HG03565 (cell line): ENCODE measurements around the gene MYB.
"Not testable (repeated sequence)": the region's sequence is repeated elsewhere in the genome, so short reads cannot be mapped to it uniquely, and the experiment has no call there.

Source experiments
- ATAC-seq: cut with Tn5 transposase; IDR thresholded peaks from one replicate; pipeline ENCODE4 v1.9.1; 2021; ENCODE audit warnings: mild to moderate bottlenecking, moderate library complexity; ENCODE audit not compliant: unreplicated experiment

MYB gene

GRCh38 chr6:135246412-135247012 lies 65.4 kb downstream of the MYB start:
- ATAC-seq = not testable (repeated sequence)

- no peak for ATAC-seq
These were observed 69.1 kb downstream of the MYB start for GRCh38 chr6:135250234-135250633.

- no peak for ATAC-seq
These were observed 69.8 kb downstream of the MYB start for GRCh38 chr6:135250751-135251497.

GRCh38 chr6:135251498-135252441 lies 70.7 kb downstream of the MYB start:
- no peak for ATAC-seq

- ATAC-seq = no peak
These were observed 73.4 kb downstream of the MYB start for GRCh38 chr6:135254471-135254870.

GRCh38 chr6:135256866-135257265 lies 75.8 kb downstream of the MYB start:
- no peak for ATAC-seq

- ATAC-seq = no peak
These were observed 76.7 kb downstream of the MYB start for GRCh38 chr6:135257631-135258405.

- ATAC-seq = no peak
These were observed 77.9 kb downstream of the MYB start for GRCh38 chr6:135258970-135259369.

- ATAC-seq = no peak
These were observed 79.5 kb downstream of the MYB start for GRCh38 chr6:135260612-135261011.

- no peak for ATAC-seq
These were observed 81.0 kb downstream of the MYB start for GRCh38 chr6:135261872-135262725.

- ATAC-seq = no peak
These were observed 84.2 kb downstream of the MYB start for GRCh38 chr6:135265278-135265677.

GRCh38 chr6:135266675-135267074 lies 85.6 kb downstream of the MYB start:
- ATAC-seq = no peak

- no peak for ATAC-seq
These were observed 86.0 kb downstream of the MYB start for GRCh38 chr6:135267085-135267484.

GRCh38 chr6:135268263-135268662 lies 87.2 kb downstream of the MYB start:
- ATAC-seq = no peak

GRCh38 chr6:135268740-135269139 lies 87.6 kb downstream of the MYB start:
- no peak for ATAC-seq
